SK-N-SH (cell line): ENCODE data around the gene MSMP. TPM values are rescaled to one million over a fixed set of nuclear protein-coding genes. Genes with fewer than 3 reads are reported as not detected.

ENCODE experiments used
- CTCF ChIA-PET: fragments of 300-600, 350-600 bp; formaldehyde crosslinking; extraction: SDS; loops from one replicate; lab custom pipeline; 2021; lab: Yijun Ruan, JAX
- POLR2A ChIA-PET: fragments of 350-600 bp; sonication (Branson Sonifier 250); formaldehyde crosslinking; extraction: SDS; loops from one replicate; lab custom pipeline; 2020; ENCODE audit warnings: antibody characterized with exemption, inconsistent platforms; lab: Yijun Ruan, JAX
- DNase-seq: peaks from one replicate; pipeline ENCODE4 v3.0.0; 2012
- H2AFZ ChIP-seq: fragments of 200-600 bp; sonication (generic); 2 replicates; pipeline ENCODE4 v1.8.1; 2016; ENCODE audit warnings: antibody characterized with exemption, mild to moderate bottlenecking, low read depth
- H3F3A ChIP-seq: fragments of 200-600 bp; sonication (generic); replicated peaks from 2 replicates; pipeline ENCODE3; 2016; ENCODE audit warnings: antibody characterized with exemption, mild to moderate bottlenecking; ENCODE audit not compliant: insufficient read depth
- H3K27ac ChIP-seq, 2 experiments: fragments of 200-500 bp in 1 of 2; fragments of 200-600 bp in 1 of 2; sonication (Bioruptor generic) in 1 of 2; sonication (generic), shearing (Covaris generic) in 1 of 2; 2 replicates each; pipeline versions ENCODE4 v1.5.1 to v1.6.1; 2014 to 2016; ENCODE audit warnings: low read depth in 2 of 2, inconsistent platforms in 1 of 2, low read length in 1 of 2, mild to moderate bottlenecking in 1 of 2, mixed read lengths in 1 of 2
- H3K27me3 ChIP-seq: fragments of 200-600 bp; sonication (generic), shearing (Covaris generic); 2 replicates; pipeline ENCODE4 v1.6.1; 2016; ENCODE audit warnings: mixed run types; ENCODE audit not compliant: insufficient read depth
- H3K36me3 ChIP-seq, 2 experiments: fragments of 200-500 bp in 1 of 2; fragments of 200-600 bp in 1 of 2; sonication (Bioruptor generic) in 1 of 2; sonication (generic) in 1 of 2; replicated peaks in 1 of 2; 2 replicates each; pipeline versions ENCODE3 to v1.5.1; 2014 to 2016; ENCODE audit warnings: low read length in 1 of 2, mild to moderate bottlenecking in 1 of 2; ENCODE audit not compliant: insufficient read depth in 2 of 2, control insufficient read depth in 1 of 2
- H3K4me1 ChIP-seq, 2 experiments: fragments of 200-500 bp in 1 of 2; fragments of 200-600 bp in 1 of 2; sonication (Bioruptor generic) in 1 of 2; sonication (generic), shearing (Covaris generic) in 1 of 2; 2 replicates each; pipeline versions ENCODE4 v1.5.1 to v1.6.1; 2014 to 2016; ENCODE audit warnings: low read depth in 1 of 2, low read length in 1 of 2, mixed run types in 1 of 2; ENCODE audit not compliant: insufficient read depth in 2 of 2, control insufficient read depth in 1 of 2
- H3K4me2 ChIP-seq: fragments of 200-600 bp; sonication (generic), shearing (Covaris generic); 2 replicates; pipeline ENCODE4 v1.6.1; 2017; ENCODE audit warnings: mixed run types
- H3K4me3 ChIP-seq, 2 experiments: fragments of 200-500 bp in 1 of 2; fragments of 200-600 bp in 1 of 2; sonication (Bioruptor generic) in 1 of 2; sonication (generic), shearing (Covaris generic) in 1 of 2; 2 replicates each; pipeline versions ENCODE4 v1.5.1 to v1.8.1; 2014 to 2016; ENCODE audit warnings: low read depth in 2 of 2, inconsistent platforms in 1 of 2, low read length in 1 of 2, mild to moderate bottlenecking in 1 of 2, mixed read lengths in 1 of 2, moderate library complexity in 1 of 2
- H3K79me2 ChIP-seq: fragments of 200-600 bp; sonication (generic); 2 replicates; pipeline ENCODE4 v1.8.1; 2017; ENCODE audit warnings: mild to moderate bottlenecking; ENCODE audit not compliant: insufficient read depth
- H3K9ac ChIP-seq: fragments of 200-600 bp; sonication (generic); 2 replicates; pipeline ENCODE4 v1.6.1; 2017; ENCODE audit warnings: mixed run types
- H3K9me2 ChIP-seq: fragments of 200-600 bp; sonication (generic); 2 replicates; pipeline ENCODE4 v1.6.1; 2017; ENCODE audit warnings: mixed run types
- H3K9me3 ChIP-seq: fragments of 200-600 bp; sonication (generic); 2 replicates; pipeline ENCODE4 v1.6.1; 2017; ENCODE audit warnings: mixed run types, mild to moderate bottlenecking, moderate library complexity
- H4K20me1 ChIP-seq: fragments of 200-600 bp; sonication (generic); 2 replicates; pipeline ENCODE4 v1.6.1; 2017; ENCODE audit warnings: mild to moderate bottlenecking, mixed run types; ENCODE audit not compliant: insufficient read depth
- CHD2 ChIP-seq: fragments of 150-350 bp; IDR thresholded peaks from 2 replicates; pipeline ENCODE4 v1.6.1; 2018; ENCODE audit warnings: low read length; ENCODE audit not compliant: partially characterized antibody
- ELF1 ChIP-seq: IDR thresholded peaks from 2 replicates; pipeline ENCODE4 v1.4.0; 2012
- EP300 ChIP-seq, 2 experiments: IDR thresholded peaks; 2 replicates each; pipeline versions ENCODE4 v1.4.0 to v1.6.1; 2012; ENCODE audit warnings: borderline replicate concordance in 1 of 2, low read depth in 1 of 2, low read length in 1 of 2
- EZH2phosphoT487 ChIP-seq: fragments of 200-600 bp; sonication (generic); IDR thresholded peaks from 2 replicates; pipeline ENCODE4 v1.6.1; 2017; ENCODE audit warnings: low read depth, mixed run types, mild to moderate bottlenecking, antibody characterized with exemption, moderate library complexity, borderline replicate concordance
- FOSL2 ChIP-seq: IDR thresholded peaks from 2 replicates; pipeline ENCODE4 v1.4.0; 2012; ENCODE audit warnings: low read depth, mild to moderate bottlenecking, moderate library complexity, borderline replicate concordance
- FOXM1 ChIP-seq: IDR thresholded peaks from 2 replicates; pipeline ENCODE4 v1.4.0; 2012; ENCODE audit warnings: low read depth, mild to moderate bottlenecking
- GABPA ChIP-seq: IDR thresholded peaks from 2 replicates; pipeline ENCODE4 v1.4.0; 2012; ENCODE audit warnings: low read depth, mild to moderate bottlenecking
- JUND ChIP-seq: IDR thresholded peaks from 2 replicates; pipeline ENCODE4 v1.4.0; 2012
- MEF2A ChIP-seq: IDR thresholded peaks from 2 replicates; pipeline ENCODE4 v1.4.0; 2012; ENCODE audit warnings: low read depth, borderline replicate concordance
- NRF1 ChIP-seq: IDR thresholded peaks from 2 replicates; pipeline ENCODE4 v1.6.1; 2012; ENCODE audit warnings: low read depth, mild to moderate bottlenecking, low read length
- RCOR1 ChIP-seq: fragments of 150-350 bp; IDR thresholded peaks from 2 replicates; pipeline ENCODE4 v1.6.1; 2017; ENCODE audit warnings: antibody characterized with exemption, low read length
- RXRA ChIP-seq: IDR thresholded peaks from 2 replicates; pipeline ENCODE4 v1.4.0; 2012; ENCODE audit warnings: low read depth, mild to moderate bottlenecking, borderline replicate concordance
- TAF1 ChIP-seq: IDR thresholded peaks from 2 replicates; pipeline ENCODE4 v1.6.1; 2012; ENCODE audit warnings: low read depth, mild to moderate bottlenecking, low read length, moderate library complexity, borderline replicate concordance
- TEAD4 ChIP-seq: IDR thresholded peaks from 2 replicates; pipeline ENCODE4 v1.4.0; 2012; ENCODE audit warnings: mild to moderate bottlenecking, borderline replicate concordance; ENCODE audit not compliant: insufficient read depth
- WGBS: methylation state at CpG from one replicate; pipeline ENCODE4 v1.1.6; 2017; ENCODE audit warnings: low lambda C conversion rate; 5-methylcytosine and 5-hydroxymethylcytosine counted together
- polyA plus RNA-seq, 3 experiments: library from polyadenylated mRNA; depleted of rRNA; stranded (reverse); fragments of >200 nt; gene quantifications; 2 replicates each; pipeline ENCODE4 v1.2.3, GENCODE V29; 2012
- TF ChIP-seq, protein P1 (sequence below): fragments of 150-350 bp; IDR thresholded peaks from 2 replicates; pipeline ENCODE4 v1.6.1; 2016; ENCODE audit warnings: mild to moderate bottlenecking, low read depth, low read length
- TF ChIP-seq, protein P2 (sequence below): IDR thresholded peaks from 2 replicates; pipeline ENCODE4 v1.4.0; 2012; ENCODE audit warnings: low read depth, borderline replicate concordance
- TF ChIP-seq, protein P3 (sequence below): IDR thresholded peaks from 2 replicates; pipeline ENCODE4; 2012
- TF ChIP-seq, protein P4 (sequence below): IDR thresholded peaks from 2 replicates; pipeline ENCODE4 v1.4.0; 2012; ENCODE audit warnings: low read depth, borderline replicate concordance
- TF ChIP-seq, protein P5 (sequence below): fragments of 150-350 bp; IDR thresholded peaks from 2 replicates; pipeline ENCODE4 v1.6.1; 2017; ENCODE audit warnings: antibody characterized with exemption, low read length, low read depth, borderline replicate concordance
- TF ChIP-seq, protein P6 (sequence below): fragments of 200-600 bp; sonication (generic); IDR thresholded peaks from 2 replicates; pipeline ENCODE4 v1.6.1; 2017; ENCODE audit warnings: antibody characterized with exemption, mild to moderate bottlenecking, moderate library complexity

Gene MSMP
- polyA plus RNA-seq, 1 of the 3 experiments (the other 2 are of a cell fraction) = 1.2 TPM

DNA sequence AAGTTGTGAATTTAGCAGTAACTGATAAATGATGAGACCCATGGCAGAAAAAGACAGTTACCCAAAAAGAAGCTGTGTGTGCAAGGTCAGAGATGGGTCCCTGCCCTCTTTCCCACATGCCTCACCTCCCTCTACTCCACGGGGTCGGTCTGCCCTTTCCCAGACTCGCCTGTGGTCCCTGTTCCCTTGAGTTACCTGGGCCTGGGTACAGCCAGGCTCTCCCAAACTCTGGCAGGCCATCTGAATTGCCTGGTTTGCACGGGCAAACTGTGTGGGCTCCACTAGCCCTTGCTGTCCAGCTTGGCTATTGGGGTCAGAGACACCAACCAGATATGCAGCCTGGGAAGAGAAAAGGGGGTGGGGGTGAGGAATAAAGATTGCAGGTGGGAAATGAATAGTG lies 45.9 kb downstream of the MSMP start:
- Histone ChIP-seq H3K27me3 (no peaks in the 10 kb centered on the region), H3K9me2 (no peaks in the 10 kb centered on the region), H3K9ac (no peak overlapping the region), H3F3A (peaks cover 7% of the 10 kb centered on the region), H4K20me1 (no peaks in the 10 kb centered on the region), H3K36me3 (peaks cover 54 to 88% of the 10 kb centered on the region in 2 experiments), H3K27ac (no peak overlapping the region), H3K4me3 (no peak overlapping the region), H2AFZ (no peak overlapping the region), H3K4me1 (no peaks in the 10 kb centered on the region), H3K79me2 (no peaks in the 10 kb centered on the region; the same call in 1 of the 2 replicates), H3K4me2 (no peak overlapping the region), H3K9me3 (no peaks in the 10 kb centered on the region)
- POLR2A ChIA-PET = no interaction called here
- DNase-seq = no peak
- CTCF ChIA-PET = interaction anchor here (19.9 kb wide), 1 partner anchor 12 kb away, joined by 183 read pairs; no protein-coding TSS in a partner anchor
- TF ChIP-seq, protein P1, sequence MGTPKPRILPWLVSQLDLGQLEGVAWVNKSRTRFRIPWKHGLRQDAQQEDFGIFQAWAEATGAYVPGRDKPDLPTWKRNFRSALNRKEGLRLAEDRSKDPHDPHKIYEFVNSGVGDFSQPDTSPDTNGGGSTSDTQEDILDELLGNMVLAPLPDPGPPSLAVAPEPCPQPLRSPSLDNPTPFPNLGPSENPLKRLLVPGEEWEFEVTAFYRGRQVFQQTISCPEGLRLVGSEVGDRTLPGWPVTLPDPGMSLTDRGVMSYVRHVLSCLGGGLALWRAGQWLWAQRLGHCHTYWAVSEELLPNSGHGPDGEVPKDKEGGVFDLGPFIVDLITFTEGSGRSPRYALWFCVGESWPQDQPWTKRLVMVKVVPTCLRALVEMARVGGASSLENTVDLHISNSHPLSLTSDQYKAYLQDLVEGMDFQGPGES = no peak
- TF ChIP-seq EZH2phosphoT487 (no peak), ELF1 (no peak), MEF2A (no peak), RCOR1 (no peak)
- WGBS = 95% methylated on average over 4 of the region's 4 CpGs

DNA sequence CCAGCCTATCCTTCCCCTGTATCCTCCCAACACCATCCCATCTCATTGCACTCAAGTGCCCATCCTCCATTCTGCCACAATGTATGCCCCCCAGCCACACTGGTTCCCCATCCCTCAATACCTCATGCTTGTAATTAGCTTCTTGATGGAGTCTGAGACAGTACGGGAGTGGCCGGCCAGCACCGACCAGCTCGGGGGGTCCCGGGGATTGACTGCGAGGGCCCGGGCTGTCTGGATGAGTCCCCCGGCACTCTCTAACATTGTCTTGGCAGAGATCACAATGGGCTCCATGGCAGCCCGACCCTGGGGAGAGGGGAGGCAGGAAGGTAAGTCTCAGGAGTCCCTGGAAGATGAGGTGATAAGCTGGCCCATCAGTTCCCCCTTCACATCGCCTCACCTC lies 47.1 kb downstream of the MSMP start:
- Histone ChIP-seq H3K79me2 (no peaks in the 10 kb centered on the region; the same call in 1 of the 2 replicates), H3K27me3 (no peaks in the 10 kb centered on the region), H2AFZ (no peak overlapping the region), H4K20me1 (no peaks in the 10 kb centered on the region), H3K27ac (no peak overlapping the region), H3K36me3 (peaks cover 57 to 88% of the 10 kb centered on the region in 2 experiments), H3K9me2 (no peaks in the 10 kb centered on the region), H3K4me2 (no peak overlapping the region), H3K4me1 (no peaks in the 10 kb centered on the region), H3K9me3 (no peaks in the 10 kb centered on the region), H3F3A (peaks cover 7% of the 10 kb centered on the region), H3K9ac (no peak overlapping the region), H3K4me3 (no peak overlapping the region)
- ChIA-PET POLR2A (interaction anchor here (0.7 kb wide), 1 partner anchor 42 kb away, joined by 3 read pairs; no protein-coding TSS in a partner anchor), CTCF (interaction anchor here (0.9 to 19.9 kb wide), 3 partner anchors 11 to 23 kb away, joined by 4 to 183 read pairs (median 7); partner anchors contain the start of gene TPM2)
- DNase-seq = no peak
- WGBS = 99% methylated on average over 9 of the region's 10 CpGs
- TF ChIP-seq, protein P2, sequence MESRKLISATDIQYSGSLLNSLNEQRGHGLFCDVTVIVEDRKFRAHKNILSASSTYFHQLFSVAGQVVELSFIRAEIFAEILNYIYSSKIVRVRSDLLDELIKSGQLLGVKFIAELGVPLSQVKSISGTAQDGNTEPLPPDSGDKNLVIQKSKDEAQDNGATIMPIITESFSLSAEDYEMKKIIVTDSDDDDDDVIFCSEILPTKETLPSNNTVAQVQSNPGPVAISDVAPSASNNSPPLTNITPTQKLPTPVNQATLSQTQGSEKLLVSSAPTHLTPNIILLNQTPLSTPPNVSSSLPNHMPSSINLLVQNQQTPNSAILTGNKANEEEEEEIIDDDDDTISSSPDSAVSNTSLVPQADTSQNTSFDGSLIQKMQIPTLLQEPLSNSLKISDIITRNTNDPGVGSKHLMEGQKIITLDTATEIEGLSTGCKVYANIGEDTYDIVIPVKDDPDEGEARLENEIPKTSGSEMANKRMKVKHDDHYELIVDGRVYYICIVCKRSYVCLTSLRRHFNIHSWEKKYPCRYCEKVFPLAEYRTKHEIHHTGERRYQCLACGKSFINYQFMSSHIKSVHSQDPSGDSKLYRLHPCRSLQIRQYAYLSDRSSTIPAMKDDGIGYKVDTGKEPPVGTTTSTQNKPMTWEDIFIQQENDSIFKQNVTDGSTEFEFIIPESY = no peak
- TF ChIP-seq CHD2 (no peak), EP300 (IDR thresholded peaks at IDR 0.05; ENCODE audit: borderline replicate concordance in 1 of 2, low read depth in 1 of 2, low read length in 1 of 2) (no peak), RXRA (no peak), EZH2phosphoT487 (no peak), FOSL2 (no peak), FOXM1 (no peak), TEAD4 (no peak), GABPA (no peak), NRF1 (no peak), TAF1 (no peak), MEF2A (no peak), JUND (no peak)
- TF ChIP-seq, protein P3, sequence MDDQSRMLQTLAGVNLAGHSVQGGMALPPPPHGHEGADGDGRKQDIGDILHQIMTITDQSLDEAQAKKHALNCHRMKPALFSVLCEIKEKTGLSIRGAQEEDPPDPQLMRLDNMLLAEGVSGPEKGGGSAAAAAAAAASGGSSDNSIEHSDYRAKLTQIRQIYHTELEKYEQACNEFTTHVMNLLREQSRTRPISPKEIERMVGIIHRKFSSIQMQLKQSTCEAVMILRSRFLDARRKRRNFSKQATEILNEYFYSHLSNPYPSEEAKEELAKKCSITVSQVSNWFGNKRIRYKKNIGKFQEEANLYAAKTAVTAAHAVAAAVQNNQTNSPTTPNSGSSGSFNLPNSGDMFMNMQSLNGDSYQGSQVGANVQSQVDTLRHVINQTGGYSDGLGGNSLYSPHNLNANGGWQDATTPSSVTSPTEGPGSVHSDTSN = no peak
- TF ChIP-seq, protein P4, sequence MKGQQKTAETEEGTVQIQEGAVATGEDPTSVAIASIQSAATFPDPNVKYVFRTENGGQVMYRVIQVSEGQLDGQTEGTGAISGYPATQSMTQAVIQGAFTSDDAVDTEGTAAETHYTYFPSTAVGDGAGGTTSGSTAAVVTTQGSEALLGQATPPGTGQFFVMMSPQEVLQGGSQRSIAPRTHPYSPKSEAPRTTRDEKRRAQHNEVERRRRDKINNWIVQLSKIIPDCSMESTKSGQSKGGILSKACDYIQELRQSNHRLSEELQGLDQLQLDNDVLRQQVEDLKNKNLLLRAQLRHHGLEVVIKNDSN = no peak
- TF ChIP-seq, protein P5, sequence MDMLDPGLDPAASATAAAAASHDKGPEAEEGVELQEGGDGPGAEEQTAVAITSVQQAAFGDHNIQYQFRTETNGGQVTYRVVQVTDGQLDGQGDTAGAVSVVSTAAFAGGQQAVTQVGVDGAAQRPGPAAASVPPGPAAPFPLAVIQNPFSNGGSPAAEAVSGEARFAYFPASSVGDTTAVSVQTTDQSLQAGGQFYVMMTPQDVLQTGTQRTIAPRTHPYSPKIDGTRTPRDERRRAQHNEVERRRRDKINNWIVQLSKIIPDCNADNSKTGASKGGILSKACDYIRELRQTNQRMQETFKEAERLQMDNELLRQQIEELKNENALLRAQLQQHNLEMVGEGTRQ = no peak
- TF ChIP-seq, protein P6, sequence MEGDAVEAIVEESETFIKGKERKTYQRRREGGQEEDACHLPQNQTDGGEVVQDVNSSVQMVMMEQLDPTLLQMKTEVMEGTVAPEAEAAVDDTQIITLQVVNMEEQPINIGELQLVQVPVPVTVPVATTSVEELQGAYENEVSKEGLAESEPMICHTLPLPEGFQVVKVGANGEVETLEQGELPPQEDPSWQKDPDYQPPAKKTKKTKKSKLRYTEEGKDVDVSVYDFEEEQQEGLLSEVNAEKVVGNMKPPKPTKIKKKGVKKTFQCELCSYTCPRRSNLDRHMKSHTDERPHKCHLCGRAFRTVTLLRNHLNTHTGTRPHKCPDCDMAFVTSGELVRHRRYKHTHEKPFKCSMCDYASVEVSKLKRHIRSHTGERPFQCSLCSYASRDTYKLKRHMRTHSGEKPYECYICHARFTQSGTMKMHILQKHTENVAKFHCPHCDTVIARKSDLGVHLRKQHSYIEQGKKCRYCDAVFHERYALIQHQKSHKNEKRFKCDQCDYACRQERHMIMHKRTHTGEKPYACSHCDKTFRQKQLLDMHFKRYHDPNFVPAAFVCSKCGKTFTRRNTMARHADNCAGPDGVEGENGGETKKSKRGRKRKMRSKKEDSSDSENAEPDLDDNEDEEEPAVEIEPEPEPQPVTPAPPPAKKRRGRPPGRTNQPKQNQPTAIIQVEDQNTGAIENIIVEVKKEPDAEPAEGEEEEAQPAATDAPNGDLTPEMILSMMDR = no peak
